ENCODE results near the gene NANOS3.

Gene NANOS3

GRCh38 chr19:13866463-13867046, 10.4 kb upstream of the NANOS3 start:
- no peak for TF ChIP-seq CTCF (IDR thresholded peaks at IDR 0.05; ENCODE audit: insufficient read depth, low read length, poor library complexity, severe bottlenecking)
- no peak for DNase-seq (ENCODE audit: extremely low read depth, insufficient read length)
- Histone ChIP-seq H3K4me3 (replicated peaks; ENCODE audit: low read depth, low read length) (no peak overlapping the region; the same call in 1 of the 2 replicates), H3K36me3 (ENCODE audit: control insufficient read depth, insufficient read depth, low read length) (no peaks in the 10 kb centered on the region), H3K27me3 (replicated peaks; ENCODE audit: control insufficient read depth, insufficient read depth, low read length) (no peaks in the 10 kb centered on the region; the same call in 1 of the 2 replicates)

GRCh38 chr19:13868663-13869062, 8.3 kb upstream of the NANOS3 start:
- no peak for TF ChIP-seq CTCF (IDR thresholded peaks at IDR 0.05; ENCODE audit: insufficient read depth, low read length, poor library complexity, severe bottlenecking)
- no peak for DNase-seq (ENCODE audit: extremely low read depth, insufficient read length)
- H3K36me3 ChIP-seq (ENCODE audit: control insufficient read depth, insufficient read depth, low read length): no peaks in the 10 kb centered on the region
- H3K27me3 ChIP-seq (replicated peaks; ENCODE audit: control insufficient read depth, insufficient read depth, low read length): no peaks in the 10 kb centered on the region; the same call in 1 of the 2 replicates
- H3K4me3 ChIP-seq (replicated peaks; ENCODE audit: low read depth, low read length): no peak overlapping the region

- Histone ChIP-seq H3K36me3 (ENCODE audit: control insufficient read depth, insufficient read depth, low read length) (no peaks in the 10 kb centered on the region), H3K27me3 (replicated peaks; ENCODE audit: control insufficient read depth, insufficient read depth, low read length) (no peaks in the 10 kb centered on the region), H3K4me3 (replicated peaks; ENCODE audit: low read depth, low read length) (no peak overlapping the region)
- DNase-seq (ENCODE audit: extremely low read depth, insufficient read length): no peak
- TF ChIP-seq CTCF (IDR thresholded peaks at IDR 0.05; ENCODE audit: insufficient read depth, low read length, poor library complexity, severe bottlenecking): no peak
These were observed 7.7 kb upstream of the NANOS3 start for GRCh38 chr19:13869281-13869680.

GRCh38 chr19:13870873-13871272, 6.1 kb upstream of the NANOS3 start:
- Histone ChIP-seq H3K4me3 (replicated peaks; ENCODE audit: low read depth, low read length) (no peak overlapping the region), H3K36me3 (ENCODE audit: control insufficient read depth, insufficient read depth, low read length) (no peaks in the 10 kb centered on the region), H3K27me3 (replicated peaks; ENCODE audit: control insufficient read depth, insufficient read depth, low read length) (no peaks in the 10 kb centered on the region)
- no peak for DNase-seq (ENCODE audit: extremely low read depth, insufficient read length)
- TF ChIP-seq CTCF (IDR thresholded peaks at IDR 0.05; ENCODE audit: insufficient read depth, low read length, poor library complexity, severe bottlenecking): no peak

- H3K4me3 ChIP-seq (replicated peaks; ENCODE audit: low read depth, low read length): peak overlapping the region; percentile 51; the same call in 1 of the 2 replicates
- no peak for DNase-seq (ENCODE audit: extremely low read depth, insufficient read length)
These were observed 4.6 kb upstream of the NANOS3 start for GRCh38 chr19:13872339-13872694.

More at GRCh38 chr19:13872339-13872694, 4.6 kb upstream of the NANOS3 start:
- Histone ChIP-seq H3K27me3 (replicated peaks; ENCODE audit: control insufficient read depth, insufficient read depth, low read length) (no peaks in the 10 kb centered on the region), H3K36me3 (ENCODE audit: control insufficient read depth, insufficient read depth, low read length) (no peaks in the 10 kb centered on the region)
- TF ChIP-seq CTCF (IDR thresholded peaks at IDR 0.05; ENCODE audit: insufficient read depth, low read length, poor library complexity, severe bottlenecking): no peak
